Ureter (tissue), 1 donor: ENCODE data around the gene TOMM5. TPM values are rescaled to one million over a fixed set of nuclear protein-coding genes. Genes with fewer than 3 reads are reported as not detected.
"Not testable (repeated sequence)": the region's sequence is repeated elsewhere in the genome, so short reads cannot be mapped to it uniquely, and the experiment has no call there.

Experiments
- DNase-seq: peaks from one replicate; pipeline ENCODE4 v3.0.0-alpha.2; 2020; ENCODE audit warnings: low spot score
- total RNA-seq: library from RNA; stranded (reverse); gene quantifications from one replicate; pipeline ENCODE4 v1.2.4, GENCODE V29; 2023
- donor health status: DM: yes; HTN: yes; CAD: no.

Gene TOMM5
- total RNA-seq, 1 donor from 2014 or later, result 72.7 TPM

DNA sequence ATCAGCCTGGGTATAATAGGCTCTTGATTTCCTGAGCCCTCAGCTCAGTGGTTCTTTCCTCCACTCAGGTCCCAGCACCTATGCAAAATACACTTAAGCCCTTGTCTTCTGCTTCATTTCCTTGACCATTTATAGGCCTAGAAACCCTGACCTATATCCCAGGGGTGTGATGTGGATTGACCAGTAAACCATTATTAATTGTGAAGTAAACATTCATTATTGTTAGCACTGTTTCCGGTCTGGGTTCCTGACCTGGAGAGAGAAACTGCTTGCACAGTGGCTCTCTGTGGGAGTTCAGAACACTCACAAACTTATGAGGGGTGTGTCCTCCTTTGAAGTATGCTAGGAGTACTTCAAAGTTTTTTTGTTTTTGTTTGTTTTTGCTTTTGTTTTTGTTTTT, 19.6 kb upstream of the TOMM5 start:
- no peak for DNase-seq

DNA sequence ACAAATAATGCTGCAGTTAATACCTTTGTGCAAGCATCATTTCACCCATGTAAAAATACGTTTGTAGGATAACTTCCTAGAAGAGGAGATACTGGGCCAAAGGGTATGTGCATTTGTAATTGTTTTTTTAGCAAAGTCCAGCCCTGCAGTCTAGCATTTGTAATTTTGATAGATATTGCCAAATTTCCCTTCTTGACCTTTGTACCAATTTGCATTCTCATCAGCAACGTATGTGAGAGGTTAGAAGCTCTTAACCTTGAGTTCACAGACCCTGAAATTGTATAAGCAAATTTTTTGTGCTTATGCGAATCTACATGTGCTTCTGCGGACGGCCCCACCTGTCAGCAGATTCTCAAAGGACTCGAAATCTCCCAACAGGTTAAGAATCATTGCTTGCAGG, 18.6 kb upstream of the TOMM5 start:
- no peak for DNase-seq

DNA sequence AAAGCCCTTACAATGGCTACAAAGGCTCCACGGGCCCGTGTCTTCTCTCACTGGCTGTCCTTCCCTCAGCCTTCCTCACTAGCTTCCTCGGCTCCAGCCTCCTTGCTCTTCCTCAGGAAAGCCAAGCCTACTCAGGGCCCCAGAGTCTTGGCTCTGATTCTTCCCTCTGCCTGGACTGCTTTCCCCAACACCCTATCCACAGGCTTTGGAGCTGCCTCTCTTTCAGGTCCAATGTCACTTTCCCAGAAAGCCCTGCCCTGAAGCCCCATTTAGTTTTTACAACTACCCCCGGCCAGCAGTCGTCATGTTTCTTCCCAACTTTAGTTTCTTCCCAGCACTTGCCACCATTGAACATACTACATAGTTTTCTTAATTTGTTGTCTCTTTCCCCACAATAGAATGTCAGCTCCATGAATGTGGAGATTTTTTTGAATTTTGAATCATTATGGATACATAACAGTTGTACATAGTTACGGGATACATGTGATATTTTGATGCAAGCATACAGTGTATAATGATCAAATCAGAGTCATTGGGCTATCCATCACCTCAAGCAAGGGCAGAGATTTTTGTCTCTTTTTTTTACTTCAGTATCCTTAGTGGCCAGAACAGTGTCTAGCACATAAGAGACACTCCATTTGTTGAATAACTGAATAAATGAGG, 17.5 kb upstream of the TOMM5 start:
- no peak for DNase-seq

DNA sequence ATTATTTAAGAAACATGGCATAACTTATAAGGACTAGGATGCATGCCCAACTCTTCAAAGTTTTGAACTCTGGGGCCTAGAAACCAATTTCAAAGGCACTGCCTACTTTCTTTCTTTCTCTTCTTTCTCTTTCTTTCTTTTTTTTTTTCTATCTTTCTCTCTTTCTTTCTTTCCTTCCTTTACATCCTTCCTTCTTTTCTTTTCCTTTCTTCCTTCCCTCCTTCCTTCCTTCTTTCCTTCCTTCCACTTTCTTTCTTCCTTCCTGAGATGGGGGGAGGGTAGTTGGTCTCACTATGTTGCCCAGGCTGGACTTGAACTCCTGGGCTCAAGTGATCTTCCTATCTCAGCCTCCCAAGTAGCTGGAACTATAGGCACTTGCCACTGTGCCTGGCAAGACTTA, 15.9 kb upstream of the TOMM5 start:
- DNase-seq, result no peak

DNA sequence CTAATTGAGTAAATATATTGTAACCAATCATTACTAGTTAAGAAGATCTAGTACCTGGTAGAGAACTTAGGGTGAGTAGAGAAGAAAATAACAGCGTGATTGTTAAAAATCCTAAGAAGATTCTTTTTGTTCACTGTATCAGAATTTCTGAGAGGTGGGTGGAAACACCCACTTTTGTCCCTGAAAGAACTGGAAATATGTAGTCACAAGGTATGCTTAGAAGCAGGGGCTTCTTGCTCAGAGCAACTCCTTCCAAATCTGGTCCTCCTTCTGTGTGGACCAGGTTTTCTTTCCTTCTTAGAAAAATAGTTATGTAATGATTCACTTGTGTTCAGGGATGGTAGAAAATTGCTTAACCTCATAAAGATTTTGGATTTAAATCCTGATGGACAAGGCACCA, 11.9 kb upstream of the TOMM5 start:
- no peak for DNase-seq

DNA sequence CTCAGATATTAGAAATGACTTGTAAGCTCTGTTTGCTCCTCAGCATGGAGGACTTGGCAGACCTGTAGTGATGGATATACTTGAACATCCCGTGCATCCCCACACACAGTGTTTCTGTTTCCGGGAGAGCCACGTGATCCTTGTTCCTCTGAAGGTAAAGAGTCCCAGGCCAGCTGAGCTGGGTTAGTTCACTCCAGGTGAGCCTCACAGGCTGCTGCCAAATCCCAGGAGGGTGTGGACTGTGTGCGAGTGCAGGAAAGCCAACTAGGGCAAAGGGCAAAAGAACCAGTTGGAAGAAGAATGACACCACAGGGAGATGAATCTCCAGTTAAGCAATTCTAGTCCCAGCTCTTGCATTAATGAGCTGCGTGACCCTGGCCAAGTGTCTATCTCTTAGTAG, 10.4 kb upstream of the TOMM5 start:
- DNase-seq, result peak; percentile 53

DNA sequence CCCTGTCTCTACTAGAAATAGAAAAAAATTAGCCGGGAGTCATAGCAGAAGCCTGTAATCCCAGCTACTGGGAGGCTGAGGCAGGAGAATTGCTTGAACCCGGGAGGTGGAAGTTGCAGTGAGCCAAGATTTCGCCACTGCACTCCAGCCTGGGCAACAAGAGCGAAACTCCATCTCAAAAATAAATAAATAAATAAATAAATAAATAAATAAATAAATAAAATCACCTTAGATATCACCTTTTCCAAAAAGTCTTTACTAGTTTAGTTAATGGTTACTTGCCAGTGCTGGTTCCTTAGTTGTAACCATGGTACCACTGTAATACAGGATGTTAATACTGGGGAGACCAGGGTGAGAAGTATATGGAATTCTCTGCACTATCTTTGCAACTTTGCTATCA, 9.7 kb upstream of the TOMM5 start:
- not testable (repeated sequence) for DNase-seq

DNA sequence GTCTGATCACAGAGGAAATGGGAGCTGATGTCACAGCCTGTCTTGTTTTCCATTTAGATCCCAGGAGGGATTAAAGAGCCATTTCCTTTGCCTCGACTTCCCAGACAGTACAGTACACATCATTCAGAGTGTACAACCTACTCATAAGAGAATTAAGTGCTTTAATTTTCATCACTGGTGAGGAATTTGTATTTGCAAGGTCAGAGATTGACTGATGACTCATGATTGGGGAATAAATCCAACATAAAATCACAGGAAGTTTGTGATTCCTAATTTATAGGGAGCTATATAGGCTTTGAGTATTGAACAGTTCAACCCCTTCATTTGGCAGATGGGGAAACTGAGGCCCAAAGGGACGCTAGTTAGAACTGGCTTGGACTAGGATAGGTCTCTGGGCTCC, 4.1 kb upstream of the TOMM5 start:
- no peak for DNase-seq

DNA sequence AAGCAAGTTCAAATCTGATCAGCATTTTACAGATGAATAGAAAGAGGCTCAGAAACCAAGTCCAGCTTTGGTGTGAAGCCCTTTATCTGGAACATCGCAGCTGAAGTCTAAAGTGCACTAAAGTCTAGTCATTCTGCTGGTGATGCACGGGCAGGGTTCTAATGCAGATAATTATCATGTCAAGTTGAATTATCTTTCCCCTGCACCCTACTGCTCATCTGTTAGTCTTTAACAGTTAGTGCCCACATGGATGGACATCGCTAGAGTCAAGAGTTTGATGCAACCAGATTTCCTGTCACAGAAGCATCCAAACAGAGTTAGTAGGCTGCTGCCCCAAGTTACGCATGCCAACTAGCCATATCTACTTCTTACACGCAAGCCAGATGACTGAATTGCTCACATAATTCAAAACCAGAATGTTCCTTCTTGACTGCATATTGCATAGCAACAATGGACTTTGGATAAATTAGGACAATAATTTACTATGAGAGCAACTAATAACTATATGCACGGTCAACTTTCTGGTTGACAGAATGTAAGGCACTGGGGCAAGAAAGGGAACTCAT, 1.6 kb upstream of the TOMM5 start:
- no peak for DNase-seq

DNA sequence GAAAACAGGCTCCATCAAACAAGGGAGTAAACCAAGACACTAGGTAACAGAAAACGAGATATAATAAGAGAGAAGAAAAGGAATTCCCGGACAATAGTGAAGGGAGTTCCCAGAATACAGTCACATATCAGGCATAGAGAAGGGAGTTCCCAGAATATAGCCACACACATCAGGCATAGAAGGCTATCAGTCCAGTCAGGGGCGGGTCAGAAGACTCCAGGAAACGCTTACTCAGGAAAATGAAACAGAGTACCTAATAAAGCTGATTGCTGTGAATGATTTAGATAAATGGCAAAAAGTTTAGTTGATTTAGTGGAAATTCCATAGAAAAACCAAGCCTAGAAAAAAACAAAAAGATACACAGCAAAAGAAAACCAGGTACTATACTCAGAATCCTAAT, 4.9 kb downstream of the TOMM5 start:
- no peak for DNase-seq

DNA sequence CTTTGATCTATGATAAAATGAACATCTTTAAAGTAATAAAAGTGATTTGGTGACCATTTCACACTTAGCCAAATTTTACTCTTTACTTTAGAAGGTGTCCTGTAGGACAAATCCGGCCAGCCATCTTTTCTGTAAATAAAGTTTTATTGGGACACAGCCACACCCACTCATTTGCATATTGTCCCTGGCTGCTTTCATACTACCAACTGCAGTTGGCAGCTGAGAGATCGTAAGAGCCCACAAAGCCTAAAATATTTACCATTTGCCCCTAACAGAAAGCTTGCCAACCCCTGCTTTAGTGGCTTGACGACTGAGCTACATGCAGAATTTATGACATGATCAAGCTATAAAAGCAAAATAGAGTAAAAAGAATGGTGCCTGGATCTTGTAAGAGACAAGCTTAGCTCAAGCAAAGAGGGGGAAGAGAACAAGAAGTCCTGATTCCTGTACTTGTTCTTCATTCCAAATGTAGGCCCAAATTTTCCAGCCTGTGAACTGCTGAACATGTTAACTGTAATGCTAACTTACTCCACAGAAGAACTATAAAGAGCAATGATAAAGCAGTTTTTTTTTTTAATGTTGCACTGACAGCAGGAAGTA, 8.8 kb downstream of the TOMM5 start:
- no peak for DNase-seq

DNA sequence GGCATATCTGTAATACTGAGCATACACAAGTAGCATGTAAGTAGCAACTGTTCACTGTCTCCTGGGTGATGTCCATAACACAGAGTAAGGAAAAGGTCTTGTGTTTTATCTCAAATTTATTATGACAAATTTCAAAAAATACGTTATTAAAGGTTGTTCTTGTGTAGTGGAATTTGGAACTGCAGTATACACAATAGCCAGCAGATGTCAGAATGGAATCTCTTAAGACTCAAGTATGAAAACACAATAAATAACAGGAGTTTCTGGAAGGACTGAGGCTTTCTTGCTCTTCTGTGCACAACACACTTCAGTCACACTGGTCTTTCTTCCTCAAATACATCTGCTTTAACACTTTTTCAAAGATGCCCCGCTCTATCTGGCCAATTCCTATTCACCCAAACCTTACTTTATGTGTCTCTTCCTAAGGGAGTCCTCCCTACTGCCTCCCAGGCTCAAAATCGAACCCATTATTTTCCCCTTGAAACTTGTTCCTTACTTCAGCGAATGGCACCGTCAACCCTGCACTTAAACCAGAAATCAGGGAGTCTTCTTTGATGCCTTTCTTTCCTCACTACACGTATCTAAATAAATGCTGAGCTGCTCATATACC, 9.7 kb downstream of the TOMM5 start:
- no peak for DNase-seq

DNA sequence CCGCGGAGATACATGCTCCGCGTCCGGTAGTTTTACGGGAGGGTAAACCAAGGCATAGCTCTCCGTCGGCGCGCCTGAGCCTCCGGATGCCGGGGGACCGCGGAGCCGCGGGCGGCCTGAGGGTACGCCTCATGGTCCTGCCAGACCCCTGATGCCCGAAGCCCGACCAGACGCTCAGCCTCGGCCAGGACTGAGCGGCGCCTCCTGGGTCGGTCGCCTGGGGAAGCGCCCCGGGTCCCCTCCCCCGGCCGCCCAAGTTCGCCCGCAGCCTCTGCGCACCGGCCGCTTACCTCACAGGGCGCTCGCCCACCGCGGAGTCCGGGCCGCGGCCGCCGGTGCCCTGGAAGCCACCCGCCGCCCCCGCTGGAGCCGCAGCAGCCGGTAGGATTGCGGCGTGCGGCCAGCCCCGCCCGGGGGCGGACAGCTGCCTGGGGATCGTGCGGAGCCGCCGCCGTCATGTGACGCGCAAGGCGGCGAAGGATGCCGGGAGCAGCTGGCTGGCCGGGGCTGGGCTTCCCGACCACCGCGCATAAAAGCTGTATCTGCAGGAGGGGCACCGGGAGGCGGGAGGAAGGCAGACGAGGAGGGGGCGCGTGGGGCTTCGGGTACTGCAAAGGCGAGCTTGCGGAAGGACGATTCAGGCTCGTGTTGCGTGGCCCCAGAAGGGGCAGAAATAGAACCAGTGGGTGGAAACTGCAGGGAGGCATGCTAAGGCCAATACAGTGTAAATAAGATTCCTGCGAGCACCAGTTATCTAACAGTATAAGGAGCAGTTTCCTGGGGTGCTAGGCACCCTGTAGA, 16.3 kb downstream of the TOMM5 start, which contains the start of gene FBXO10:
TSS of gene FBXO10 (minus strand) at position 460 of the 801 bp plus-strand sequence. CDS start 34,612 bp downstream, outside the sequence.
- peak; percentile 56 for DNase-seq

DNA sequence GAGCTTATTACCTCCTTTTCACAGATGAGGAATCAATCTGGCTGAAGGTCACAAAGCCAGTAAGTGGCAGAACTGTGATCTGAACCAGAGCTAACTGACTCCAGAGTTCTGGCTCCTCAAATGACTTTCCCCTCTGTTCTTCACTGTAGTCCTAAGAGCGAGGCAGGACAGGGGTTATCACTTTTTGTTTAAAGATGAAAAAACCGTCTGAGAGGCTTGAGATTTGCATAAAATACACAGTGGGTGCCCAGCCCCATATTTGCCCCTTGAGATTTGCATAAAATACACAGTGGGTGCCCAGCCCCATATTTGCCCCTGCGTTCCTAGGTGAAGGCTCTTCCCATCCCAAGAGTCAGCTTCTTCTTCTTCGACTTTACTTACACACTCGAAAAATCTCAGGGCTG, 16.9 kb downstream of the TOMM5 start:
- no peak for DNase-seq

DNA sequence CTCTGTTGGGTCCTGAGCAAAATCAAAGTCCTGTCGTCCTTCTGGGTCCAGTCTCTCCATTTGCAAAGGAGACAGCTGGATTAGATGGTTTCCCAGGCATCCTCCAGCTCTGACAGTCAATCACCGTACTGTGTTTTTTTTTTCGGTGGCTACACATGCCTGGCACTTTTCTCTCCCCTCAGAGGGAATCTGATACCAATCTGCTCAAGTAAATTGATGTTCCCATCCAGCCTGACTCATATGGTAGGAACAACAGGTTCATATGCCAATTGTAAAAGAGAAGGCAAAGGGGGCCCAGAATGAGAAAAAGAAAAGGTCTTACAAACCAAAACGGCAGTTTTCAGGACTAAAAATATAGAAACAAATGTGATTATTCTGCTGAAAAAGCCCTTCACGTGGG, 17.4 kb downstream of the TOMM5 start:
- DNase-seq, result no peak

DNA sequence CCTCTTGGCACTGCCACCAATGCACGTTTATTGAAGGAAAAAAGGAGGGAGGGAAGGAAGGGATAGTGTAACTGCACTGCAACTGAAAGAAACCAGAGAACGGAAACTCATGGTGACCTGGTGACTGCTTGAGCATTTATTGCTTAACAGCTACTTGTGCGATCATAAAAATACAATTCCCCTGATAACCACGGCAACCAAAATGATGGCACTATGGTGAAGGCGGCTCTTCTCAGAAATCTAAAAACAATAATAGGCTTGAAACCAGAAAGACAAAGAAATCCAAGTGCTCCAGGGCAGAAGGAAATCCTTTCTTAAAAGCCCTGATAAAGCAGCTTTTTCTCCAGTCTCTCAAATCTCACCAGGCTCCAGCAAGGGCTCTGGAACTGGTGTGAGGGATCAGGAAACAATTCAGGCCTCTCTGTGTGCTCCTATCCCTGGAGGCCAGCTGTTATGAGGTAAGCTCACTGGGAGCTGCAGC, 18.1 kb downstream of the TOMM5 start:
- DNase-seq, result no peak

DNA sequence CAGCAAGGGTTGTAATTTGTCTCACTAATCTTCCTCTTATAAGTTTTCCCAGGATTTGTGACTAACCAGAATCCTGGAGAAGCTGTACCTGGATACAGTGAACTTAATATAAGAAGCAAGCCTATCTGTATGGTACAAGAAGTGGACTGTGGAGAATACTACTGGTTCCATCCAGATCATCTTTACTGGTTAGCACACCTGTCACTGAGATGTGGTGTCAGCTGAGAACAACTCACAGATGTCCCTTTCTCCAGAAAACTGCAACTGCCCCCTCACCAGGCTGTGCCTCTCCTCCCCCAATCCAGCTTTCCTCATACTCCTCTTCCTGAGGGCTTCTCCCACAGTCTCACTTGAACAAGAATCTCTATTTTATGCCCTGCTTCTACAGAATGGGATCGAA, 21.1 kb downstream of the TOMM5 start:
- no peak for DNase-seq

DNA sequence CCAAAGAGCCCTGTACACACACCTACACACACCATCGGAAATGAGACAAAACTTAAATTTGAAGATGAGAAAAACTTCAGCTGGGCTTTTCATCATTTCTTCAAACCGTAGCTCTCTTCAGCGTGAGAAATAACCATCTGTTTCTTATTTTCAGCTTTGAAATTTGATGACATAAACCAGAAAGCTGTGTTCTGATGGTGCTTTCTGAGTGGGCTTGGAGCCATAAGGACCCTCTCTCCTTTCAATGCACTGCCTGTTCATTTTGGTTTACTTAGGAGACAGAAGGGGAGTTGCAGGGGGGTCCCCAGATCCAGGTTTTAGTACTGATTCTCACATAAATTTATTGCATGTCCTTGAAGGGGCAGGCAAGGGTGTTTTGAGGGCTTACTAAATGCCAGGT, 25.7 kb downstream of the TOMM5 start:
- no peak for DNase-seq

DNA sequence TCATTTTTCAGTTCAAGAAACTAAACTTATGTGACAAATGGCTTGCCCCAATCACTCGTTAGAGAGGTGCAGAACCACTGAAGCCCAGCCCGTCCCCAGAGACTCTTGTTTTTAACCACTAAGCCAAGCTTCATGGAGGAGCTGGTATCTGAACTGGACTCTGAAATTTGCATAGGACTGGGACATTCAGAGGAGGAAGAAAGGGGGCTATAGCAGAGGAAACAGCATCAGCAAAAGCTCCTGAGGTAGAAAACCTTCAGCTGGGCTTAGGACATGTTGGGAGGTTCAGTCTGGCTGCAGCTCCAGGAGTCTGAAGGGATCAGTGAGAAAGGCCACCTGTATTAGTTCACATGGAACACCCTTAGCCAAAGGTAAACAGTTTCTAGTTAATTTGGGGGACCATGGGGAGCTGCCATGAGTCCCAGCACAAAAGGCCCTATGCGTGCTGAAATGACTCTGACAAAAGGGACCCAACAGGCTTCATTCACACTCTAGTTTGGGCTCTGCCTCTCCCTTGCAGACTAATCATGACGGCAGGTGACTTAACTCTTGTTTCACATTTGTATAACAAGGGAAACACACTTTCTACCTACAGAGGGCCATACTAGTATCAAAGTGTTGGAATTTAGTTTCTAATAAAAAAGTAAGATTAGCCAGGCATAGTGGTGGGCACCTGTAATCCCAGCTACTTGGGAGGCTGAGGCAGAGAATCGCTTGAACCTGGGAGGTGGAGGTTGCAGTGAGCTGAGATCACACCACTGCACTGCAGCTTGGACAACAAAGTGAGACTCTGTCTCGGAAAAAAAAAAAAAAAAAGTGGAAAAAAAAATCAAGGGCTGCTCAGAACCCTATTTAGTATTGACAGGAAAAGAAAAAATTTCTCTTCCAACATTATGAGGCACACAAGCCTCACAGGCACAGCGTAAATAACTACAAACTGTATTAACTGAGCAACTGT, 26.5 kb downstream of the TOMM5 start:
- no peak for DNase-seq

DNA sequence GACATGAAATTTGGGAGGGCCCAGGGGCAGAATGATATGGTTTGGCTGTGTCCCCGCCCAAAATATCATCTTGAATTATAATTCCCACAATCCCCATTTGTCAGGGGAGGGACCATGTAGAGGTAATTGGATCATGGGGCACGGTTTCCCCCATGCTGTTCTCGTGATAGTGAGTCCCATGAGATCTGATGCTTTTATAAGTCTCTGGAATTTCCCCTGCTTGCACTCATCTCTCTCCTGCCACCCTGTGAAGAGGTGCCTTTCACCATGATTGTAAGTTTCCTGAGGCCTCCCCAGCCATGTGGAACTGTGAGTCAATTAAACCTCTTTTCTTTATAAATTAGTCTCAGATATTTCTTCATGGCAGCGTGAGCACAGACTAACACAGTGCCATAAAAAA, 27.5 kb downstream of the TOMM5 start:
- DNase-seq, result no peak
